Right ventricle myocardium superior (tissue), 1 donor: ENCODE results near the gene SMIM21. TPM values are rescaled to one million over a fixed set of nuclear protein-coding genes. Genes with fewer than 3 reads are reported as not detected.

Source experiments
- ATAC-seq: fragments of 200-7000 bp; cut with Tn5 transposase; one replicate; pipeline ENCODE4 v1.9.1; 2020; ENCODE audit warnings: mild to moderate bottlenecking; ENCODE audit not compliant: poor library complexity
- DNase-seq: peaks from one replicate; pipeline ENCODE4 v3.0.0-alpha.2; 2020
- intact Hi-C: fragments of 100-400 bp; cut with DNase I; formaldehyde crosslinking; loops from one replicate; pipeline ENCODE4 v1.11.2; 2022
- total RNA-seq: library from RNA; stranded (reverse); fragmentation: NEBNext Ultra II Directional; extraction: Animal tissue kit (Norgen Biotek cat#: 25700); gene quantifications from one replicate; pipeline ENCODE4 v1.2.1, GENCODE V29; 2021
- donor health status: DM: no; HTN: yes; CAD: no; lungs with severe emphysema.

The SMIM21 gene
- total RNA-seq, 1 donor from 2014 or later: not detected

DNA sequence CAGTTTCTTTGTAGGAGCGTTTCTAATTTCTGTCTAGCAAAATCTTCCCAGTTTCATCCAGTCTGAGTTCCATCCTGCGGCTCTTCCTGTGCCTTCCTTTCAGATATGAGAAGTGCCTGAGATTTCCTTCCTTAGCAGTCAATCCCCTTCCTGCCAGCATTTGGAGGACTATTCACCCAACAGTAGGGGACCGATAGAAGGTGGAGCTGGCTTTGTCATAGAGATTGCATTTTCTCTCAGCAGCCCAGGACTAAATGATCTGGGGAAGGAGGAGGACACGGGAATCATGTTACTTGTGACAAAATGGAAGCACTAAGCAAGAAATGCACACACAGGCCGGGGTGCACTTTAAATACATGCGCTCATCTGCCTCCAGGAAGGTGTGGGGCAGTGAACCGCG is 5.6 kb upstream of the SMIM21 start:
- intact Hi-C loops: no loop called here
- ATAC-seq: no peak
- no peak for DNase-seq

GRCh38 chr18:75429975-75430374 is 2.5 kb upstream of the SMIM21 start:
- intact Hi-C loops: no loop called here
- DNase-seq (no peak), ATAC-seq (no peak)

- intact Hi-C loops: no loop called here
- no peak for ATAC-seq
- no peak for DNase-seq
These were observed 987 bp upstream of the SMIM21 start for GRCh38 chr18:75428490-75428889.

GRCh38 chr18:75422341-75422910 is 5.1 kb downstream of the SMIM21 start:
- intact Hi-C loops: no loop called here
- DNase-seq (no peak), ATAC-seq (no peak)

DNA sequence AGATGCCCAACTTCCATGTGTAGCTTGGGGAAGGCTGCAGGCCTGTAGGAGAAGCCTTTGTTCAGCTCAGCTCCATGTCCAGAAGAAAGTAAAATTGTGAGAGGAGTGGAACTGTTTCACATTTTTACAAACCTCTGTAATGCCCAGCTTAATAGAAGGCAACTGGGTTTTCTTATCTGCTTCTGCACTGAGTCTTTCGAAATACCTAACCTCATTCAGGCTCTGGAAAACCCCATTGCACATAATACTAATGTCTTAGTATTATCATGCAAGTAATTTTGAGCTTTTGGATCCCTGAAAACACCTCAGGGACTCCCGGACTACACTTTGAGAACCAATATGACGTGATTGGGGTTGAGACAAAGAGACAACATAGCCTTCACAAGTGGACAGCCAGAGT is 5.8 kb downstream of the SMIM21 start:
- ATAC-seq (no peak), DNase-seq (no peak)
- intact Hi-C loops: no loop called here

- no peak for ATAC-seq
- DNase-seq: no peak
- intact Hi-C loops: no loop called here
These were observed 9.1 kb downstream of the SMIM21 start for GRCh38 chr18:75418293-75419005.

DNA sequence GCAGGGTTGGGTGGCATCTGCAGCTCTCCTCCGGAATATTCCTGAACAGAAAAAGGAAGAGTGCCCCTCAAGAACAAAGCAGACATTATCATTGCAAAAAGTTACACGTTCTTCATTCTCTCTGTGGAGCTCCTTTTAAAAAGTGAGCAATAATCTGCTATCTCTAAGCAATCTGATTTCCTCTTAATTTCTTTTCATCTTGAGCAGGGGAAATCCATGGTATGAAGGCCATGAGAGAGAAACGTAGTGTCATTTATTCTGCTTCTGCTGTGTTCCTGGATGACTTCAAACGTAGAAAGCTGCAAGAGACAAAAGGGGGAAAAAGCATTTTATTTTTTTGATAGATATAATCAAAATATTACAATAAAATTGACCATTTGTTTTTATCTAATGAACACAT is 16.9 kb downstream of the SMIM21 start:
- ATAC-seq (no peak), DNase-seq (no peak)
- intact Hi-C loops: no loop called here

DNA sequence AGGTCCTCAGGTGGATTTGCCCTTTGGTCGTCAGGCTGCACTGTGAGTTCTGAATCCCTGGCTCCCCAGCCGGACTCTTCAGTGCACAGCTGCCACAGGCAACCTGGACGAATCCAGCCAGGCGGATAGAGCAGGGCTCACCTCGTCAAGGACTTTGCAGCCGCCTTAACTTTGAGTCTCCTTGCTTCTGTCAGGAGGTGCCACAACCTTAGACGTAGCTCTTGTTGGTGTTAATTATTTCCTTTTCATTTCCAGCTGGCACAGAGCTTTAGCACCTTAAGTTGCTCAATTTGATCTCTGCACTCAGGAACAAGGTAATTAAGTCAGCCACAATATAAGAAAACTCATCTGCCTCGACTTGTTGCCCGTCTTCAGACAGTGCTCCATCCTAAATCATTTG is 17.7 kb downstream of the SMIM21 start:
- ATAC-seq: no peak
- DNase-seq: no peak
- intact Hi-C loops: no loop called here

GRCh38 chr18:75408554-75409506 is 18.7 kb downstream of the SMIM21 start:
- intact Hi-C loops: no loop called here
- ATAC-seq (no peak), DNase-seq (no peak)

- intact Hi-C loops: no loop called here
- DNase-seq (no peak), ATAC-seq (no peak)
These were observed 19.8 kb downstream of the SMIM21 start for GRCh38 chr18:75407468-75408437.

DNA sequence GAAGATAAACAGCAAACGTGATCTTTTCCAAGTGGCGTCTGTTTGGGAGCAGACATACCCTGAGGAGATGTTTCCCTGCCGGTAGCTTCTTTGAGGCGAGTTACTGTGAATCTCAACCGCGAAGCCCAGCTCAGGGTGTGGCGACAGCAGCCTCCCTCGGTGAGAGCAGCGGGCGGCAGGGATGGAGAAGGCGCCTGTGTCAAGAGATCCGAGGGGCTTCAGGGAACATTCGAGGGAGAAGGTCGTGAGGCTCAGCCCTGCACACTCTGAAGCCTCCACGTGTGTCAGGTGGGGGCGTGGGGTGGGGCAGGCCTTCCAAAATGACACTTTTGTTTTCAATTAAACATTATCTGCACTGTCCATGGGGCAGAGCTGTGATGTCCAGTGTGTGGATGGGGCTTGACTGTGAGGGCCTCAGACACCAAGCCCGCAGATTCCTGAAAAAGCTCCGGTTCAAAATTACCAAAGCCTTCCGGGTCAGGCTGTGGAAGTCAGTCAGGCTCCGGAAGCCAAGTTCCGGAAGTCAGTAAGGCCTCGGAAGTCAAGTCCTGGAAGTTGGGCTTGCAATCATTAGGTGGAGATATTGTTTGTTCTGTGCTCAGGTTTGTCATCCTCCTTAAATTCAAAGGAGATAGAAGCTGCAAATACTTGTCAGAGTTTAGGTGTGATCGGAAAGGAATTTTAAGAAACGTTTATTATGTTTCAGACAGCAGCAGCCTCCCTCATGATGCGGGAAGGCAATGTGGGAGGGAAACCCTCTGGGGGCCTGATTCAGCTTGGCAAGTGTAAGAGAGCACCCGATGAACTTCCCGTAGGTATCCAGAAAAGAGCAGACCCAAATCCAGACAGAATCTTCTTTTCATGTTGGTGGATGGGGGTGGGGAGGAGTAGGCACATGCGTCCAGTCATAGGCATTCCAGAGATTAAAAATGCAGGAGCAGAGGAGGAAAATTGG is 20.7 kb downstream of the SMIM21 start:
- intact Hi-C loops: no loop called here
- no peak for ATAC-seq
- DNase-seq: no peak

- no peak for ATAC-seq
- intact Hi-C loops: no loop called here
- no peak for DNase-seq
These were observed 22.2 kb downstream of the SMIM21 start for GRCh38 chr18:75405351-75405750.

GRCh38 chr18:75400366-75400765 is 27.1 kb downstream of the SMIM21 start:
- intact Hi-C loops: no loop called here
- ATAC-seq (no peak), DNase-seq (no peak)

GRCh38 chr18:75395137-75395536 is 32.4 kb downstream of the SMIM21 start:
- no peak for ATAC-seq
- intact Hi-C loops: no loop called here
- no peak for DNase-seq

DNA sequence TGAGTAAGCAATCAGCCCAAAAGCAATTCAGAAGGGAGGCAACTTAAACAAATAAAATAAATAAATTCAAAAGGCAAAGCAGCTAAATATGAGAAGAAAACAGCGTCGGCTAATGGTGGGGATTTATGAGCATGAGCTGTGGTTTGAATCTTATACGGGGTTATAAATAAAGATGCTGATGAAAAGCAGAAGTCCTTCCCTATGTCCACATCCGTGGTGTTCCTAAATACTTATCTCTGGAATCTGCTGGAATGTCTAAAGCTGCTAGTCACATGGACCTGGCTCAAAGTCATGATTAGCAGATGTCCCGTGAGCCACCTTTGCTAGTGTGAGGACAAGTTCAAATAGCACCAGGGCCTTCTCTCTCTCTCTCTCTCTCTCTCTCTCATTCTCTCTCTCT is 33.8 kb downstream of the SMIM21 start:
- no peak for ATAC-seq

DNA sequence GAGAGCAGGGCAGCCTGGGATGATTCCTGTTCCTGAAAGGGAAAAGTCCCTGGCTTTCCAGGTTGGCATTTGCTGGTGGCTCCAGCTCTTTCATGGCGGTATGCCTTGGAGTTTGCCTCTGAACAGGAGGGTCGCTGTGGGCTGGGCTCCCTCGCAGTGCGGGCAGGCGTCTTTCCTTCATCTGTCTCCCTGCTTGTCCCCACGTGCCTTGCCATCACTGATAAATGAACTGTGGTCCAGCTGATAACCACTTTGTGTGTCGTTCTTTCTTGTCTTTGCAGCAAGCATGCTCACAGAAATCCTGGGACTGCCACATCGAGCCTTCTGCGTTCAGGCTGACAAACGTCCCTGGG is 35.3 kb downstream of the SMIM21 start:
- DNase-seq (no peak), ATAC-seq (no peak)
- intact Hi-C loops: no loop called here

More for the DNA sequence above, 33.8 kb downstream of the SMIM21 start:
- intact Hi-C loops: no loop called here
- DNase-seq: no peak

DNA sequence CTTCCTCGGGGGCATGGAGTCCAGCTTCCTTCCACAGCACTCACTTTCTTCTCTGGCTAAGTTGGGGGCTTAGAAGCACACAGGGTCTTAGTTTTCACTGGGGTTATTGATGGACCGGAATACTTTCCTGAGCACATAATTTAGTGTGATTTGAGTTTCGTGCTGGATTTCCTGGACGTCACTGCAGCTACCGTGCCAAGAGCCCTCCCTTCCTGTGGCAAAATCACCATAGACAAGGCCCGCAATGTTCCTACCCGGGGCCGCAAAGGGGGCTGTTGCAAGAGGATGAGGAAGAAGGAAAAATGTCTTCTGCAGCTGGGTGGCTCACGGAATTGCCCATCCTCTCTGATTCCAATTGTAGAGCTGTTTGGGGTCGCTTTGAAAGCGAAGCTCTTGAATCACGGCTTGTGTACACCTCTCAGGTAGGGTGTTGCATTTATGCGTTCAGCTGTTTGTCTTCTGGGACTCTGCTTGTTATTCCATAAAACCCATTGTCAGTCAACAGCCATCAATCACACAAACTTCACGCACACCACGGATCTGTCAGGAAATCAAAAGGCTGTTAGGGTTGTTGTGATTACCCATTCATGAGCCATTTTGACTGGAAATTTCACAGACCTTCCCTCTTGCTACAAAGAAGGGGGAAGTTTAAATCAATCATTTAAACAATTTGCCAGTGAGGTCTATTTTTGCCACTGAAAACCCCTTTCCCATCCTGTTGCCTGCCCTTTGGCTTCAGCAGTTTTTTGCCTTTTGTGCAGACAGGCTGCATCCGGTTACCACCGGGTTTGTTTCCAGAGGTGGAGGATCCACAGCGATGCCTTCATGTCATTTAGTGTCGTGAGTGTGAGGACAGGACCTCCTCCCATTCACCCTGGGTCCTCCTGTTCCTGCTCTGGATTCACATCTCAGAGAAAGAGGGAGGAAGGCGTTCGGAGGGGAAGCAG is 36.0 kb downstream of the SMIM21 start:
- DNase-seq: no peak
- no peak for ATAC-seq
- intact Hi-C loops: no loop called here
